Hematopoietic multipotent progenitor cell treated with erythropoietin and hydrocortisone succinate and interleukin-3 and kit ligand, for 15 days (in vitro differentiated cells): ENCODE results near the gene C2orf66.

ENCODE experiments used
- DNase-seq: peaks from one replicate; pipeline ENCODE4 v3.0.0-alpha.2; 2015; ENCODE audit warnings: low spot score

C2orf66 gene

DNA sequence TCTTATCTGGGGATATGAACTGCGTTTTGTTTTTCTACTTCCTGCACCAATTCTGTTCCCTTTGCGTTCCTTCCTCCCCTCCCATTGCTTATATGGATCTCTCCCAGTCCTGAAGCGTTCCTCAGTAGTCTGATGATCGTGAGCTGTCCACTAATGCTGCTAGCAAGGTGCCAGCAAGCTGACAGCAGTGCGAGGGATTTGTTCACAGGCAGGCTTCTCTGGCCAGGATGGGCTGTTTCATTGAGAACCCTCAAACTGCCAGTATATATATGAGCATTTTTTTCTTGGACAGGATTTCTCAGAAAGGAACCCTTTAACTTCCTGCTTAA, 49.8 kb downstream of the C2orf66 start:
- DNase-seq: no peak

DNA sequence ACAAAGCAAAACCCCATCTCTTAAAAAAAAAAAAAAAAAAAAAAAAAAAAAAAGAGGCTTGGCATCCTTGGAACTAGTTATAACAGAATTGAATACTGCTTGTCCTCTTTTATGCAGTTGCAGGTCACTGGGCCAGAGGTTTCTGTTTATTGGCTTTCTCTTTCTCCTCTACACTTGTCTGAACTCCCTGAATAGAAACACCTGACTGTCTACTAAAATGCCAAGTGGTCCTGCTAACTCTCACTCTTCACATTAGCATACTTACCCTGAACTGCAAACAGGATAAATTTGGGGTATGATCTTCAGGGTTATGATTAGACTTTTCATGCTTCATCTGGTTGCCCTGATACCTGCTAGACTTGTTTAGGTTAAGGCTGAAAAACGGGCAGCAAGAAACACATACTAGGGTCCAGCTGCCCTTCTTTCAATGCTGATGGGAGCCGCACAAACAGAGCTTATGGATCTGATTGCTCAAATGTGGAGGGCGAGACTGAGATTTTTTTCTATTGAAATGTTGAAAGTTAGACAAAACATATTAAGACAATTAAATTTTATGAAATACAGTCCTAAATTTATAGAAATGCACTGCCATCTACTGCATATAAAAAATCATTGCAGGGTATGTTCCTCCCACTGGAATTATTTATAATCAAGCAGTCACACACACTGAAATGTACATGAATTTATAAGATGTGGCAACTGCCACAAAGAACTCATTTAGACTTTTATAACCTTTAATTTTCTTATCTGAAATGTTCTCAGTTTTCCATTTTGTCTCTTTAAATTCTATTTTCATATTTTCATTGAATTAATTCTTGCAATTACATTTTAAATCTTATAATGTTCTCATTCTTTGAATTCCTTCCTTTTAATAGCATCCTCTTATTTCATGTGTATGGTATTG, 50.4 kb downstream of the C2orf66 start:
- no peak for DNase-seq
